Measurements from ENCODE around the gene OCEL1. TPM values are rescaled to one million over a fixed set of nuclear protein-coding genes. Genes with fewer than 3 reads are reported as not detected.

OCEL1 gene
- total and polyA plus RNA-seq, 2 of the 13 experiments (the other 11 are each of a cell fraction or from before 2014, with no cell fraction given), result 10.6 to 17.2 TPM

GRCh38 chr19:17264641-17264979, 38.6 kb downstream of the OCEL1 start, which contains the start of gene USHBP1 (continued):
- no peak for TF ChIP-seq NFRKB (IDR thresholded peaks at IDR 0.05)
- TF ChIP-seq KLF15 (CRISPR knock-in tag; IDR thresholded peaks at IDR 0.05; ENCODE audit: borderline replicate concordance), result no peak
- no peak for TF ChIP-seq FOXJ3 (CRISPR knock-in tag; IDR thresholded peaks at IDR 0.05; ENCODE audit: borderline replicate concordance)
- no peak for TF ChIP-seq NFATC3 (CRISPR knock-in tag; IDR thresholded peaks at IDR 0.05)
- no peak for TF ChIP-seq ZNF724P (CRISPR knock-in tag; IDR thresholded peaks at IDR 0.05; ENCODE audit: borderline replicate concordance)
- no peak for TF ChIP-seq NR2F2 (IDR thresholded peaks at IDR 0.05; ENCODE audit: borderline replicate concordance, low read depth)
- TF ChIP-seq NFE2L2 (IDR thresholded peaks at IDR 0.05; ENCODE audit: low read length), result no peak
- no peak for TF ChIP-seq ISX (CRISPR knock-in tag; conservative IDR thresholded peaks at IDR 0.05)
- TF ChIP-seq RAD51 (IDR thresholded peaks at IDR 0.05; ENCODE audit: borderline replicate concordance), result peak; percentile 93
- TF ChIP-seq ZNF557 (CRISPR knock-in tag; IDR thresholded peaks at IDR 0.05), result no peak
- no peak for TF ChIP-seq IKZF1 (IDR thresholded peaks at IDR 0.05)
- TF ChIP-seq MIXL1 (CRISPR knock-in tag; IDR thresholded peaks at IDR 0.05), result no peak
- no peak for TF ChIP-seq RBM22 (optimal IDR thresholded peaks at IDR 0.05; ENCODE audit: low read length)
- peak; percentile 45; the same call in 1 of the 2 replicates for TF ChIP-seq PHF20 (CRISPR knock-in tag; IDR thresholded peaks at IDR 0.05)
- TF ChIP-seq TARDBP (CRISPR knock-in tag; IDR thresholded peaks at IDR 0.05), result no peak
- no peak for TF ChIP-seq GPBP1L1 (CRISPR knock-in tag; IDR thresholded peaks at IDR 0.05)
- peak; percentile 35; the same call in 1 of the 2 replicates for TF ChIP-seq SOX5 (CRISPR knock-in tag; IDR thresholded peaks at IDR 0.05; ENCODE audit: borderline replicate concordance)
- TF ChIP-seq SP5 (CRISPR knock-in tag; IDR thresholded peaks at IDR 0.05; ENCODE audit: borderline replicate concordance, low read depth), result no peak
- no peak for TF ChIP-seq ZFY (CRISPR knock-in tag; IDR thresholded peaks at IDR 0.05)
- TF ChIP-seq ZBTB33 (CRISPR knock-in tag; IDR thresholded peaks at IDR 0.05), result no peak
- peak; percentile 42; the same call in 1 of the 2 replicates for TF ChIP-seq PHF21A (CRISPR knock-in tag; IDR thresholded peaks at IDR 0.05)
- no peak for TF ChIP-seq JUND (CRISPR knock-in tag; IDR thresholded peaks at IDR 0.05)
- no peak for TF ChIP-seq KIAA2018 (CRISPR knock-in tag; IDR thresholded peaks at IDR 0.05; ENCODE audit: borderline replicate concordance)

Measured in HepG2 (cell line).